HepG2 (cell line): ENCODE data around the gene BBLN. TPM values are rescaled to one million over a fixed set of nuclear protein-coding genes. Genes with fewer than 3 reads are reported as not detected.

Experiments used
- ATAC-seq: fragments of 200-7000 bp; cut with Tn5 transposase; 3 replicates; pipeline ENCODE4 v1.9.1; 2020; ENCODE audit warnings: mild to moderate bottlenecking, moderate library complexity
- BruUV-seq: library from RNA; stranded (reverse); fragments of 400-500 nt; replicated peaks from 2 replicates; lab custom pipeline; 2021; lab: Mats Ljungman, UMichigan
- CTCF ChIA-PET: fragments of 300-600 bp; formaldehyde crosslinking; extraction: SDS; loops from one replicate; lab custom pipeline; 2021; ENCODE audit warnings: low total read pairs, inconsistent platforms, low intra/inter-chr PET ratio; lab: Yijun Ruan, JAX
- POLR2A ChIA-PET: fragments of 350-600 bp; sonication (Branson Sonifier 250); formaldehyde crosslinking; loops from one replicate; lab custom pipeline; 2020; ENCODE audit warnings: antibody characterized with exemption, inconsistent platforms; lab: Yijun Ruan, JAX
- DNase-seq: peaks from one replicate; pipeline ENCODE4 v3.0.0-alpha.2; 2015; ENCODE audit warnings: low spot score
- FAIRE-seq: peaks from 3 replicates; lab custom pipeline; 2011; peaks lifted over from hg19 to GRCh38; lab: Jason Lieb, UNC
- H2AFZ ChIP-seq: one replicate; pipeline ENCODE4 v1.6.1; 2011; ENCODE audit warnings: low read length, inconsistent platforms
- H3K27ac ChIP-seq: fragments of 300-600 bp; 3 replicates; pipeline ENCODE4 v1.8.0; 2011; ENCODE audit warnings: mixed run types, mild to moderate bottlenecking, mixed read lengths, low read length, inconsistent platforms; ENCODE audit not compliant: insufficient read depth; ENCODE audit errors: extremely low read length
- H3K27me3 ChIP-seq, 2 experiments: fragments of 200-600 bp in 1 of 2; 2 replicates in 1 of 2; 3 replicates in 1 of 2; pipeline versions ENCODE4 v1.6.0 to v1.8.0; 2011; ENCODE audit warnings: low read length in 2 of 2, mild to moderate bottlenecking in 2 of 2, moderate library complexity in 2 of 2, inconsistent platforms in 1 of 2; ENCODE audit not compliant: insufficient read depth in 2 of 2, control insufficient read depth in 1 of 2
- H3K36me3 ChIP-seq, 2 experiments: fragments of 200-600 bp in 1 of 2; replicated peaks in 1 of 2; 2 replicates in 1 of 2; 3 replicates in 1 of 2; pipeline versions ENCODE4 v1.5.1 to v1.8.0; 2011; ENCODE audit warnings: low read length in 2 of 2, inconsistent platforms in 1 of 2; ENCODE audit not compliant: insufficient read depth in 2 of 2, control insufficient read depth in 1 of 2
- H3K4me1 ChIP-seq: 2 replicates; pipeline ENCODE4 v1.5.1; 2012; ENCODE audit warnings: low read length, inconsistent platforms; ENCODE audit not compliant: insufficient read depth
- H3K4me2 ChIP-seq: 2 replicates; pipeline ENCODE4 v1.6.0; 2011; ENCODE audit warnings: low read depth, low read length, inconsistent platforms
- H3K4me3 ChIP-seq, 3 experiments: fragments of 200-600 bp in 1 of 3; sonication (generic), shearing (Covaris generic) in 1 of 3; replicated peaks in 1 of 3; 2 replicates each; pipeline ENCODE4 v1.5.1; 2011 to 2016; ENCODE audit warnings: low read length in 3 of 3, inconsistent platforms in 2 of 3, low read depth in 2 of 3, mild to moderate bottlenecking in 2 of 3, control low read depth in 1 of 3, mixed read lengths in 1 of 3; ENCODE audit not compliant: insufficient read depth in 1 of 3
- H3K79me2 ChIP-seq: one replicate; pipeline ENCODE4 v1.6.1; 2011; ENCODE audit warnings: low read length, inconsistent platforms; ENCODE audit not compliant: insufficient read depth
- H3K9ac ChIP-seq: 2 replicates; pipeline ENCODE4 v1.6.0; 2011; ENCODE audit warnings: mild to moderate bottlenecking, low read depth, low read length, inconsistent platforms; ENCODE audit not compliant: insufficient read depth
- H3K9me3 ChIP-seq: 2 replicates; pipeline ENCODE4 v1.5.1; 2012; ENCODE audit warnings: mild to moderate bottlenecking, low read length
- H4K20me1 ChIP-seq: 2 replicates; pipeline ENCODE4 v1.6.0; 2011; ENCODE audit warnings: inconsistent platforms, mild to moderate bottlenecking, low read length, moderate library complexity; ENCODE audit not compliant: insufficient read depth
- E2F5 ChIP-seq: sonication (generic); formaldehyde crosslinking; conservative IDR thresholded peaks from 2 replicates; pipeline ENCODE4 v1.4.0; 2020; ENCODE audit warnings: missing genetic modification reagents
- EZH2 ChIP-seq: conservative IDR thresholded peaks from 2 replicates; pipeline ENCODE4 v1.6.1; 2012; ENCODE audit warnings: mild to moderate bottlenecking, low read depth, low read length, moderate library complexity
- FOSL2 ChIP-seq: sonication (generic); formaldehyde crosslinking; IDR thresholded peaks from 2 replicates; pipeline ENCODE4 v1.4.0; 2020; ENCODE audit warnings: missing genetic modification reagents
- KAT8 ChIP-seq: IDR thresholded peaks from 2 replicates; pipeline ENCODE4 v1.6.1; 2016; ENCODE audit warnings: missing genetic modification reagents, missing compliant biosample characterization
- MZF1 ChIP-seq: sonication (generic); formaldehyde crosslinking; IDR thresholded peaks from 2 replicates; pipeline ENCODE4 v1.8.1; 2023; ENCODE audit warnings: mild to moderate bottlenecking, missing genetic modification reagents, borderline replicate concordance
- POGZ ChIP-seq: sonication (generic); formaldehyde crosslinking; IDR thresholded peaks from 2 replicates; pipeline ENCODE4 v1.4.0; 2020; ENCODE audit warnings: mild to moderate bottlenecking, missing genetic modification reagents
- SAP130 ChIP-seq: IDR thresholded peaks from 2 replicates; pipeline ENCODE4 v1.6.1; 2016; ENCODE audit warnings: low read depth
- ZBTB39 ChIP-seq: sonication (generic); formaldehyde crosslinking; IDR thresholded peaks from 2 replicates; pipeline ENCODE4 v1.5.0; 2020; ENCODE audit warnings: missing genetic modification reagents
- ZFP36L2 ChIP-seq: sonication (generic); formaldehyde crosslinking; IDR thresholded peaks from 2 replicates; pipeline ENCODE4 v1.4.0; 2020; ENCODE audit warnings: missing genetic modification reagents
- ZFP91 ChIP-seq: sonication (generic); formaldehyde crosslinking; IDR thresholded peaks from 2 replicates; pipeline ENCODE4 v1.9.0; 2022; ENCODE audit warnings: missing genetic modification reagents, mild to moderate bottlenecking, borderline replicate concordance
- ZNF337 ChIP-seq: sonication (generic); formaldehyde crosslinking; IDR thresholded peaks from 2 replicates; pipeline ENCODE4 v1.5.1; 2020; ENCODE audit warnings: missing genetic modification reagents, low read depth, mild to moderate bottlenecking, borderline replicate concordance
- ZSCAN12 ChIP-seq: sonication (generic); formaldehyde crosslinking; IDR thresholded peaks from 2 replicates; pipeline ENCODE4 v1.9.0; 2021; ENCODE audit warnings: mild to moderate bottlenecking, missing genetic modification reagents
- WGBS: methylation state at CpG from one replicate; pipeline ENCODE4 v1.1.6; 2017; ENCODE audit warnings: low lambda C conversion rate; 5-methylcytosine and 5-hydroxymethylcytosine counted together
- in situ Hi-C: cut with HindIII; loops from 2 replicates; pipeline ENCODE4 v1.10.0; 2017; ENCODE audit warnings: low pct_unique_long_range_greater_than_20kb; ENCODE audit not compliant: extremely low pct_ligation_motif_present
- intact Hi-C: fragments of 100-400 bp; cut with micrococcal nuclease; formaldehyde crosslinking; loops from one replicate; pipeline ENCODE4 v1.10.0; 2022; ENCODE audit not compliant: unreplicated experiment
- polyA plus RNA-seq, 8 experiments: library from polyadenylated mRNA; depleted of rRNA in 3 of 8; stranded (reverse) in 7 of 8; unstranded in 1 of 8; fragments of >200 nt; fragmentation: Illumina TruSeq in 4 of 8; extraction: Trizol in 4 of 8; gene quantifications; 2 replicates each; pipeline versions ENCODE4 v1.2.1 to v1.2.3, GENCODE V29; 2011 to 2016; ENCODE audit warnings: low read depth in 4 of 8, missing spikeins in 1 of 8, mixed read lengths in 1 of 8; ENCODE audit not compliant: insufficient read depth in 1 of 8
- total RNA-seq, 5 experiments: library from RNA; depleted of rRNA; stranded (reverse); fragments of >200 nt; fragmentation: Illumina TruSeq; extraction: Trizol; gene quantifications; 2 replicates each; pipeline ENCODE4 v1.2.3, GENCODE V29; 2016; ENCODE audit warnings: low read depth in 1 of 5

The BBLN gene
- total and polyA plus RNA-seq, 2 of the 13 experiments (the other 11 are each of a cell fraction or from before 2014, with no cell fraction given) = 27.6 to 33.1 TPM

- BruUV-seq = no TSS peak
- Histone ChIP-seq H3K4me1 (peaks cover 47% of the 10 kb centered on the region), H3K36me3 (no peaks in the 10 kb centered on the region), H2AFZ (peak overlapping the region; percentile 86), H3K4me2 (peak overlapping the region; percentile 76), H3K4me3 (peak overlapping the region in 1 of 3 experiments; percentile 53; a peak in 3 of 6 replicates), H3K9ac (peak overlapping the region; percentile 9; the same call in 1 of the 2 replicates), H3K79me2 (no peaks in the 10 kb centered on the region), H3K27ac (no peak overlapping the region), H4K20me1 (no peaks in the 10 kb centered on the region), H3K9me3 (no peaks in the 10 kb centered on the region), H3K27me3 (no peaks in the 10 kb centered on the region; a peak in 1 of 5 replicates)
- DNase-seq (no peak), FAIRE-seq (peak; percentile 49), ATAC-seq (peak; percentile 46)
- 0 out of 2 replicates have a peak, but pooled peaks have one; percentile 15 for TF ChIP-seq FOSL2 (CRISPR knock-in tag)
- TF ChIP-seq ZBTB39 (CRISPR knock-in tag) = no peak
- 6% methylated on average over 17 of the region's 18 CpGs for WGBS
- in situ Hi-C loops = no loop called here
- CTCF ChIA-PET = no interaction called here
- intact Hi-C loops = no loop called here
- POLR2A ChIA-PET = interaction anchor here (0.8 to 1.9 kb wide), 6 partner anchors 9 to 39 kb away, joined by 3 to 12 read pairs (median 4); partner anchors contain the start of gene BBLN
Observed at GRCh38 chr9:128136816-128137793, 23.0 kb upstream of the BBLN start.

- in situ Hi-C loops (no loop called here), intact Hi-C loops (no loop called here)
- no peaks in the 10 kb centered on the region for H3K36me3 ChIP-seq
- BruUV-seq = no TSS peak
- DNase-seq = no peak
- no peak overlapping the region for H3K27ac ChIP-seq
- H3K4me2 ChIP-seq = peak overlapping the region; percentile 76; the same call in 1 of the 2 replicates
- no peak overlapping the region for H3K9ac ChIP-seq
- no CpG with 5 or more reads among the region's 3 CpGs for WGBS
- no peaks in the 10 kb centered on the region; a peak in 1 of 5 replicates for H3K27me3 ChIP-seq
- H2AFZ ChIP-seq = no peak overlapping the region
- no peak overlapping the region for H3K4me3 ChIP-seq
- ChIA-PET CTCF (no interaction called here), POLR2A (interaction anchor here (1.4 to 1.9 kb wide), 3 partner anchors 10 to 40 kb away, joined by 4 to 12 read pairs (median 6); partner anchors contain the start of gene BBLN)
- FAIRE-seq = no peak
- H4K20me1 ChIP-seq = no peaks in the 10 kb centered on the region
- H3K9me3 ChIP-seq = no peaks in the 10 kb centered on the region
- peak; percentile 73 for ATAC-seq
- H3K79me2 ChIP-seq = no peaks in the 10 kb centered on the region
- peaks cover 46% of the 10 kb centered on the region for H3K4me1 ChIP-seq
- TF ChIP-seq ZSCAN12 (no peak), POGZ (no peak), MZF1 (CRISPR knock-in tag) (no peak), E2F5 (CRISPR knock-in tag) (no peak), EZH2 (no peak), ZFP36L2 (CRISPR knock-in tag) (no peak), KAT8 (CRISPR knock-in tag) (no peak), ZFP91 (CRISPR knock-in tag) (no peak), ZNF337 (CRISPR knock-in tag) (no peak), SAP130 (CRISPR knock-in tag) (no peak)
Observed at GRCh38 chr9:128138001-128138400, 22.1 kb upstream of the BBLN start.
